GM19397 (cell line): ENCODE data around the gene ZNF385B.

ENCODE experiments used
- ATAC-seq: cut with Tn5 transposase; IDR thresholded peaks from one replicate; pipeline ENCODE4 v1.9.1; 2021; ENCODE audit warnings: mild to moderate bottlenecking, moderate library complexity; ENCODE audit not compliant: unreplicated experiment

ZNF385B gene

DNA sequence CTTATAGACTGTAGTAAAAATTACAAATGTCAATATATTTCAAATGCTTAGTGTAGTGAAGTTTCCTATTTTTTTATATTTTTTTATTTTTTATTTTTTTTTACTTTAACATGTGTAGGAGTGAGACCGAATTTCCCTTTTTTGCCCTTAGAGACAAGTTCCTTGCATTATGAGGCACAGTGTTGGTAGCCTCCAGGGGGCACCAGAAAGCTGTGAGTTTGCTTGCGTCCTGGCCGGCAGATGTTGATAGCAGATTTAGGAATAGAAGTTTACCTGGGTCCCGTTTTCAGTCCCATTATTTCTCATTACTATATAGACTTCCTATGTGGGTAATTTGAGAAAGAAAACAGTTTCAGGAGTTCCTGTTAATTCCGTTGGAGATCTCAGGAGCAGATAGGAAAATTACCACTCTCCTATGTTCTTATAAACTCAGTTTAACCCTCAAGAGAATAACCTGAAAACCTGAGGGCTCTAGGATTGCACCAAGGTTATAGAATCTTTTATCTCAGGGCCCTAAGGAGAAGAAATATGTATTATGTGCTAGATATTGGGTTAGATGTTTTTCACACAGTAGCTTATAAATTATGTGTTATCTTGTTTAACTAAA lies 439.3 kb downstream of the ZNF385B start:
- peak; percentile 75 for ATAC-seq

DNA sequence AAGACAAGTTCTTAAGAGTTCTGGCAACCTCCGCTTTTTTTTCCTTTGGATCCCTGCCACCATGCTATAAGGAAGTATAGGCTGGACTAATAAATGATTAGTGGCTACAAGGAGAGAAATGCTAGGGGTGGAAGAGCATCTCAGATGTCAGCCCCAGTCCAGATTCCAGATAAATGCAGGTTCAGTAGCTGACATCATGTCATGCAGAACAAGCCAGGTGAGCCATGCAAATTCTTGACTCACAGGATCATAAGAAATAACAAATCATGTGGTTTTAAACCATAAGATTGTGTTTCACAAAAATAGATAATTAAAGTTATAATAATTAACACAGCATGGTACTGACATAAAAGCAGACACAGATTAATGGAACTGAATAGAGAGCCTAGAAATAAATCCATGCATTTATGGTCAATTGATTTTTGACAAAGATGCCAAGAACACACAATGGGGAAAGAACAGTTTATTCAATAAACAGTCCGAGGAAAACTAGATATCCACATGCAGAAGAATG lies 443.9 kb downstream of the ZNF385B start:
- ATAC-seq, result no peak

DNA sequence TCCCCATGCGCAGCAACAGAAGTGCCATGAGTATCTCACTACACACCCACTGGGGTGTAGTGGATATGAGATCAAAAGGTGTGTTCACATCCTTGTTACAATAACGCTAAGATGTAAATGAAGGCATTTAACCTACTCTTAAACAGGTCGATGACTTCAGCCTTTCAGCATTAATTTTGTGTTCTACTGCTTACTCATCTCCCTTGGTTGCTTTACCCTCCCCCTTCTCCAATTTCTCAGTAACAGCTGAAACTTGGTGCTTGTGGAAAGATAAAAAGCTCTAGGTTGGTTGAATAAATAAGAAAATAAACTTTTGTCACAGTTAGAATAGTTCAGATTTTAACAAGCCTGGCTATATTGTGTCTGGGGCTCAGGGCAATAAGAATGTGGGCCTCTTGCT lies 449.3 kb downstream of the ZNF385B start:
- ATAC-seq, result no peak

DNA sequence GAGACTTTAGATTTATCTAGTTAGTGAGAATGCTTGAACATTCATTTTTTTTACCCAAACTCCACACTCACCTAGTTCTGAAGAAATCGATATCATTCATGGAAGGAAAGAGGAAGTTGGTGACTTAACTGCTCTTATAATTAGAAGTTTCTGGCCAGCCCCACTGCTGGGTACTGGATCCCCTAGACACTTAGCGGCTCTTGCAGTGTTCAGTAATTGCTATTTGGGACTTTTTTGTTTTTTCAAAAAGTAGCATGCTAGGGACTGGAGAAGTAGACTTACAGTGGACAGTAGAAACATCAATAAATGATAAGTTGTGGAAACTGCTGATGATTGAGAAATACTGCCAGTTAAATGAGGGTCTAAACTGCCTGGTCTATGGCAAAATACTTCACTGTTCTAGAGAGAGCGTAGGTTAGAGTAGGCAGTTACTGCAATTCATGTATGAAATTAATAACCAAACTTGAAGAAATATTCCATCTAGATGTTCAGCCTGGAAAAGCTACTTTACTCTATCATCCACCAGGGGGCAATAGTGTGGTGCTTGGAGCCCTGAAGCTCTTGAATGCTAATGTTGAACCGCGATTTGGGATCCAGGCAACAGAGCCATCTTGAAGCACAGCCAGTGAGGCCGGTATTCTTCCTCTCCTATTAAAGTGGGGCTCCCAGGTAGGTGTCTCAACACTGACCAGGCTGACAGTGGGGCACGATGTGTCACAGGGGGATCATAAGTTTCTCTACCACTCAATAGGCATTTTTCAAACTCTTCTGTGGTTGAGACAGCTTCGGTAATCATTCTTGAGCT lies 450.7 kb downstream of the ZNF385B start:
- peak; percentile 85 for ATAC-seq

DNA sequence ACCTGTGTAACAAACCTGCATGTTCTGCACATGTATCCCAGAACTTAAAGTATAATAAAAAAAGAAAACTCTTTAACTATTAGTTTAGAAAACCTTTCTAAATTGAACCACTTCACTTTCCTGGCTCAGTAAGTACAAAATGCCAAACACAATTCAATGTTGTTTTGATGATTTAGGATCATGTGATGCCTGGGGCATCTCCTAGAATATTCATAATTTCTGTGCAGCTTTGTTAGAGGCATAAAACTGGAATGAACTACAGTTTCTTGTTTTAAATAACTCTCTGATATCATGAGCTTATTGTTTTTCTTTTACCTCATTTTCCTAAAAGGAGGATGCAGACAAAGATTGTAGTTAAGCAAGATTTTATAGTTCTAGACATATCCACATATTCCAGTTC lies 457.8 kb downstream of the ZNF385B start:
- ATAC-seq, result no peak

DNA sequence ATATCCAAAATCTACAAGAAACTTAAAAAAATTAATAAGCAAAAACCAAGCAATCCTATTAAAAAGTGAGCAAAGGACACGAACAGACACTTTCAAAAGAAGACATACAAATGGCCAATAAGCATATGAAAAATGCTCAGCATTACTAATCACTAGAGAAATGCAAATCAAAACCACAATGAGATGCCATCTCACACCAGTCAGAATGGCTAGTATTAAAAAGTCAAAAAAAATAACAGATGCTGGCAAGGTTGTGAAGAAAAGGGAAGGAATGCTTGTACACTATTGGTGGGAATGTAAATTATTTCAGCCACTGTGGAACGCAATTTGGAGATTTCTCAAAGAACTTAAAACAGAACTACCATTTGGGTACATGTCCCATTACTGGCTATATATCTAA lies 467.9 kb downstream of the ZNF385B start:
- no peak for ATAC-seq
